Fibroblast of lung (primary cell): ENCODE measurements around the gene SYT9. TPM values are rescaled to one million over a fixed set of nuclear protein-coding genes. Genes with fewer than 3 reads are reported as not detected.

Source experiments
- DNase-seq, 2 donors: peaks; one replicate each; pipeline versions ENCODE4 v3.0.0 to v3.0.0-alpha.2; 2010; ENCODE audit warnings: low read depth in 2 of 2
- H2AFZ ChIP-seq: 2 replicates; pipeline ENCODE4 v1.5.1; 2012; ENCODE audit warnings: low read length, control low read depth, inconsistent platforms
- H3K27ac ChIP-seq: 2 replicates; pipeline ENCODE4 v1.5.1; 2011; ENCODE audit warnings: low read length, control low read depth; ENCODE audit not compliant: insufficient read depth
- H3K27me3 ChIP-seq: 2 replicates; pipeline ENCODE4 v1.5.1; 2011; ENCODE audit warnings: mild to moderate bottlenecking, low read length; ENCODE audit not compliant: control insufficient read depth, insufficient read depth
- H3K36me3 ChIP-seq: 2 replicates; pipeline ENCODE4 v1.5.1; 2011; ENCODE audit warnings: low read length; ENCODE audit not compliant: control insufficient read depth, insufficient read depth
- H3K4me1 ChIP-seq: 2 replicates; pipeline ENCODE4 v1.5.1; 2011; ENCODE audit warnings: low read length; ENCODE audit not compliant: control insufficient read depth, insufficient read depth; ENCODE audit errors: extremely low read depth
- H3K4me2 ChIP-seq: 2 replicates; pipeline ENCODE4 v1.5.1; 2011; ENCODE audit warnings: low read length, control low read depth; ENCODE audit not compliant: insufficient read depth; ENCODE audit errors: extremely low read depth
- H3K4me3 ChIP-seq, 4 experiments: fragments of 200-600 bp in 1 of 4; sonication (generic) in 1 of 4; replicated peaks in 1 of 4; 2 replicates each; pipeline ENCODE4 v1.5.1; 2011 to 2016; ENCODE audit warnings: low read length in 4 of 4, low read depth in 3 of 4, mild to moderate bottlenecking in 3 of 4, control low read depth in 2 of 4, inconsistent platforms in 1 of 4, mixed read lengths in 1 of 4; ENCODE audit not compliant: insufficient read depth in 1 of 4; ENCODE audit errors: control extremely low read depth in 1 of 4
- H3K79me2 ChIP-seq: 2 replicates; pipeline ENCODE4 v1.5.1; 2012; ENCODE audit warnings: mild to moderate bottlenecking, low read length, inconsistent platforms; ENCODE audit not compliant: control insufficient read depth, insufficient read depth
- H3K9ac ChIP-seq: 2 replicates; pipeline ENCODE4 v1.5.1; 2011; ENCODE audit warnings: mild to moderate bottlenecking, low read length, control low read depth; ENCODE audit not compliant: insufficient read depth
- H3K9me3 ChIP-seq: 2 replicates; pipeline ENCODE4 v1.5.1; 2012; ENCODE audit warnings: low read depth, low read length; ENCODE audit not compliant: control insufficient read depth, insufficient read depth
- H4K20me1 ChIP-seq: 2 replicates; pipeline ENCODE4 v1.5.1; 2011; ENCODE audit warnings: low read length; ENCODE audit not compliant: control insufficient read depth, insufficient read depth; ENCODE audit errors: extremely low read depth
- CTCF ChIP-seq, 2 donors: IDR thresholded peaks in 1 of 2; conservative IDR thresholded peaks in 1 of 2; 1 replicate in 1 of 2; 2 replicates in 1 of 2; pipeline ENCODE4 v1.5.1; 2011 to 2012; ENCODE audit warnings: low read length in 2 of 2, control low read depth in 1 of 2, inconsistent platforms in 1 of 2, low read depth in 1 of 2, mild to moderate bottlenecking in 1 of 2
- EZH2 ChIP-seq: IDR thresholded peaks from 2 replicates; pipeline ENCODE4 v1.5.1; 2012; ENCODE audit warnings: low read length, control low read depth, mild to moderate bottlenecking; ENCODE audit errors: missing control alignments
- polyA plus RNA-seq, 2 donors: library from polyadenylated mRNA; depleted of rRNA in 1 of 2; stranded (reverse) in 1 of 2; unstranded in 1 of 2; fragments of >200 nt; gene quantifications; 2 replicates each; pipeline ENCODE4 v1.2.1, GENCODE V29; 2011 to 2012; ENCODE audit warnings: missing spikeins in 1 of 2
- total RNA-seq: library from RNA; depleted of rRNA; stranded (reverse); fragments of >200 nt; gene quantifications from 2 replicates; pipeline ENCODE4 v1.2.1, GENCODE V29; 2014

SYT9 gene
- total and polyA plus RNA-seq, 2 donors (not counting 1 experiment from before 2014, with no cell fraction given), result not detected

- no peaks in the 10 kb centered on the region for H3K27me3 ChIP-seq
- no peaks in the 10 kb centered on the region for H3K36me3 ChIP-seq
- no peaks in the 10 kb centered on the region for H3K79me2 ChIP-seq
- no peak overlapping the region for H3K27ac ChIP-seq
- no peaks in the 10 kb centered on the region for H3K9me3 ChIP-seq
- H3K4me2 ChIP-seq, result no peak overlapping the region
- H4K20me1 ChIP-seq, result no peaks in the 10 kb centered on the region
- H3K4me3 ChIP-seq, result no peak overlapping the region
- TF ChIP-seq EZH2 (no peak), CTCF (conservative IDR thresholded peaks at IDR 0.05 in 1 of 2, IDR thresholded peaks at IDR 0.05 in 1 of 2; ENCODE audit: low read depth in 1 of 2, low read length in 2 of 2) (no peak)
- H3K9ac ChIP-seq, result no peak overlapping the region
- DNase-seq, result no peak
- no peak overlapping the region for H2AFZ ChIP-seq
- H3K4me1 ChIP-seq, result no peaks in the 10 kb centered on the region
These were observed 51.4 kb downstream of the SYT9 start for GRCh38 chr11:7303146-7303545.

GRCh38 chr11:7306900-7307299 lies 55.2 kb downstream of the SYT9 start:
- H3K36me3 ChIP-seq, result no peaks in the 10 kb centered on the region
- no peaks in the 10 kb centered on the region for H4K20me1 ChIP-seq
- no peak overlapping the region for H3K9ac ChIP-seq
- no peak overlapping the region for H3K27ac ChIP-seq
- H3K79me2 ChIP-seq, result no peaks in the 10 kb centered on the region
- no peak for DNase-seq
- H2AFZ ChIP-seq, result no peak overlapping the region
- H3K4me1 ChIP-seq, result no peaks in the 10 kb centered on the region
- H3K4me3 ChIP-seq, result no peak overlapping the region
- no peaks in the 10 kb centered on the region for H3K9me3 ChIP-seq
- TF ChIP-seq CTCF (conservative IDR thresholded peaks at IDR 0.05 in 1 of 2, IDR thresholded peaks at IDR 0.05 in 1 of 2; ENCODE audit: low read depth in 1 of 2, low read length in 2 of 2), result no peak
- TF ChIP-seq EZH2, result no peak
- no peak overlapping the region for H3K4me2 ChIP-seq
- H3K27me3 ChIP-seq, result no peaks in the 10 kb centered on the region

GRCh38 chr11:7307836-7308235 lies 56.1 kb downstream of the SYT9 start:
- no peak overlapping the region for H3K4me2 ChIP-seq
- H3K9me3 ChIP-seq, result no peaks in the 10 kb centered on the region
- TF ChIP-seq EZH2, result no peak
- TF ChIP-seq CTCF (conservative IDR thresholded peaks at IDR 0.05 in 1 of 2, IDR thresholded peaks at IDR 0.05 in 1 of 2; ENCODE audit: low read depth in 1 of 2, low read length in 2 of 2), result no peak
- no peak overlapping the region for H3K27ac ChIP-seq
- H3K4me1 ChIP-seq, result no peaks in the 10 kb centered on the region
- no peaks in the 10 kb centered on the region for H3K36me3 ChIP-seq
- H3K27me3 ChIP-seq, result no peaks in the 10 kb centered on the region
- no peak overlapping the region for H2AFZ ChIP-seq
- no peak overlapping the region for H3K9ac ChIP-seq
- H4K20me1 ChIP-seq, result no peaks in the 10 kb centered on the region
- no peak for DNase-seq
- H3K4me3 ChIP-seq, result no peak overlapping the region
- no peaks in the 10 kb centered on the region for H3K79me2 ChIP-seq
